ENCODE measurements around the gene XIAP.
A peak's percentile ranks its signal among the peaks of the same experiment; 100 is the strongest.
"Not testable (repeated sequence)": the region's sequence is repeated elsewhere in the genome, so short reads cannot be mapped to it uniquely, and the experiment has no call there.

XIAP gene

GRCh38 chrX:123859846-123860838, at the start of gene XIAP:
TSS of gene XIAP (plus strand) at chrX:123860053. CDS start at chrX:123885663, 25,610 bp downstream.
- DNase-seq: peak; percentile 65

- DNase-seq: no peak
Measured at GRCh38 chrX:123814343-123814742, 45.5 kb upstream of the XIAP start.

- DNase-seq: peak; percentile 54
Measured at GRCh38 chrX:123814934-123815394, 44.9 kb upstream of the XIAP start.

GRCh38 chrX:123817288-123817894, 42.5 kb upstream of the XIAP start:
- DNase-seq: no peak

DNA sequence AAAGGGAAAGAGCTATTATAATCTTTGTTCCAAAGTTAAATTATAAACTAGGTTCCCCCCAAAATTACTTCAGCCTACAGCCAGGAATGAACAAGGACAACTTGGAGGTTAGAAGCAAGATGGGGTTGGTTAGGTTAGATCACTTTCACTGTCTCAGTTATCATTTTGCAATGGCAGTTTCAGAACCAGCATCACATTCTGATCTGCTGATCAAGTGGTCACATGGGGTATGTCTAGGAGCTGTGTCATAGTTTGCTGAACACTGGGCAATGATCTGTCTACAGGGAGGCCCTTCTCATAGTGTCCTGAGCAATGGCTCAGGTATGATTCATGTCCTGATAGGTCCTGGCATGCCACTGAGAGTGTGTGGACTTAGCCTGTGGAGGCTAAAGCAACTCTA, 41.6 kb upstream of the XIAP start:
- no peak for DNase-seq

GRCh38 chrX:123822965-123823364, 36.9 kb upstream of the XIAP start:
- no peak for DNase-seq

- no peak for DNase-seq
Measured at GRCh38 chrX:123830309-123830708, 29.5 kb upstream of the XIAP start.

DNA sequence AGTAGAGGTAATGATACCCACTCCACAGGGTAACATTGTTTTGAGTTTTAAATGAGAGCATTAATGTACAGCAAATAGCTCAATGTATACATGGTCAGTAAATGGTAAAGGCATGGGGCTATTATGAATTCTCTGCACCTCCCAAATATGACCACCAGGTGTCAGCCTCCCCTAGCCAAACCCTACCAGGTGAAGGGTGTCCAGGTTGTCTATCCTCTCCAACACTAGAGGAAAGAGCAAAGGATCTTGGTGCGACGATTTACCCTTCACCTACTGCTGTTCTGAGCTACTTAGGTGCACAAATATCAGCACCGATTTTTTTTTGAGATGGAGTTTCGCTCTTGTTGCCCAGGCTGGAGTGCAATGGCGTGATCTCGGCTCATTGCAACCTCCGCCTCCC, 26.5 kb upstream of the XIAP start:
- no peak for DNase-seq

DNA sequence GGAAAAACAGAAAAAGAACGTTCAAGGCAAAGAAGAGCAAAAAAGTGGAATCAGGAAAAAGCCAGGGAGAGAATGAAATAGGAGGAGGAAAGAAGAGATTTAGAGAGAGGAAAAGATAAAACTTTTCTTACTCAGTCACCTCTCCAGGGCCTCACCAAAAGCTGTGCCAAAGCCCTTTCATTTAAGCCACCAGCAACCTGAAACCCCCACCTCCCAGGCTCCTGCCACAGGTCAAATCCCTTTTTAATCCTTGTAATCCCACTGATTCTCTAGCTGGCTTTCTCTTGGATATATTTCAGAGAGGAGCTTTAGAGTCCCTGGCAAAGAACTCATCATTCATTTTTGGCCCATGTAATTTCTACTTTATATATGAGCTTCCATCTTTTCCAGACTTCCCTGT, 25.7 kb upstream of the XIAP start:
- DNase-seq: no peak

DNA sequence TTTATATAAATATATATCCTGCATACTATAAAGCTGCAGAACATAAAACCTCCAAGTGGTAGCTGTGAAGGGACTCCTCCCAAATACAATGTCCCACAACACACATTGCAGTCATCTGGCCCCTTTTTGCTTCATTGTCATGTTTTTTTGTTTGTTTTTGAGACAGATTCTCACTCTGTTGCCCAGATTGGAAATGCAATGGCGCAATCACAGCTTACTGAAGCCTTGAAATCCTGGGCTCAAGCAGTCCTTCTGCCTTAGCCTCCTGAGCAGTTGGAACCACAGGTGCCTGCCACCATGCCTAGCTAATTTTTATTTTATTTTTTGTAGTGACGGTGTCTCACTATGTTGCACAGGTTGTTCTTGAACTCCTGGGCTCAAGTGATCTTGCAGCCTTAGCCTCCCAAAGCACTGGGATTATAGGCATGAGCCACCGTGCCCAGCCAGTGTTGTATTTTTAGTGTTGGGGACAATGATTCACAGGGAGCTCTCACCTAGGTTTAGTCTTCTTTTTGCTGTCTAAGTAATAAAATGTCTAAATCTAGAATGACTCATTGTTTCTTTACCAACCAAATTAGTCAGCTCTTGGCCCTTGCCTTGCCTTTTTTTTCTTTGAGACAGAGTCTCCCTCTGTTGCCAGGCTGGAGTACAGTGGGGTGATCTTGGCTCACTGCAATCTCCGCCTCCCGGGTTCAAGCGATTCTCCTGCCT, 24.0 kb upstream of the XIAP start:
- DNase-seq: no peak

DNA sequence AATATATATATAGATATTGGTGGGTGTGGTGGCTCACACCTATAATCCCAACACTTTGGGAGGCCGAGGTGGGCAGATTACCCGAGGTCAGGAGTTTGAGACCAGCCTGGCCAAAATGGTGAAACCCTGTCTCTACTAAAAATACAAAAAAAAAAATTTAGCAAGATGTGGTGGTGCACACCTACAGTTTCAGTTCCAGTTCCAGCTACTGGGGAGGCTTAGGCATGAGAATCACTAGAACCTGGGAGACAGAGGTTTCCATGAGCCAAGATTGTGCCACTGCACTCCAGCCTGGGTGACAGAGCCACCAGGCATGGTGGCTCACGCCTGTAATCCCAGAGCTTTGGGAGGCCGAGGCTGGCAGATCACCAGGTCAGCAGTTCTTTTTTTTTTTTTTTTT, 14.7 kb upstream of the XIAP start:
- DNase-seq: not testable (repeated sequence)

DNA sequence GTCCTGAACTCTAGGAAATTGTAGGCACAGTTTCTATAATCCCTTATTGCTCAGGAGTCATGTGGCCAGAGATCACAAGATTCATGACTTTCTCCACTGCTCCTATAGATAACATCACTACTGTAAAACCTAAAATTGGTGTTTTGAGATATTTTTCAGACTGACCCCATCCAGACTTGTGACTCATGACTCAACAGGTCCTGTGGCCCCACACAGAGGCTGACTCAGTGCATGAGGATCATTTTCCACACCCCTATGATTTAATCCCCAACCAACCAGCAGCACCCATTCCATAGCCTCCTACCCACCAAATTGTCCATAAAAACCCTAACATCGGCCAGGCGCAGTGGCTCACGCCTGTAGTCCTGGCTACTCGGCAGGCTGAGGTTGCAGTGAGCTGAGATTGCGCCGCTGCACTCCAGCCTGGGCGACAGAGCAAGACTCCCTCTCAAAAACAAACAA, 13.2 kb upstream of the XIAP start:
- DNase-seq: no peak

DNA sequence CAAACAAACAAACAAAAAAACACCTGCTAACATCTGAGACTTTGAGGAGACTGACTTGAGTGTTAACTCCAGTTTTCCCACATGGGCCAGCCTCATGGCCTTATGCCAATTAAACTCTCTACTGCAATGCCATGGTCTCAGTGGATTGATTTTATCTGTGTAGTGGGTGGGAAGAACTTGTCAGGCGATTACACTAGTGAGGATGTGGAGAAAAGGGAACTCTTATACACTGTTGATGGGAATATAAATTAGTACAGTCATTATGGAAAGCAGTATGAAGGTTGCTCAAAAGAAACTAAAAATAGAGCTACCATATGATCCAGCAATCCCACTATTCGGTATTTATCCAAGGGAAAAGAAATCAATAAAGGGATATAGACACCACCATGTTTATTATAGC, 12.8 kb upstream of the XIAP start:
- DNase-seq: no peak

DNA sequence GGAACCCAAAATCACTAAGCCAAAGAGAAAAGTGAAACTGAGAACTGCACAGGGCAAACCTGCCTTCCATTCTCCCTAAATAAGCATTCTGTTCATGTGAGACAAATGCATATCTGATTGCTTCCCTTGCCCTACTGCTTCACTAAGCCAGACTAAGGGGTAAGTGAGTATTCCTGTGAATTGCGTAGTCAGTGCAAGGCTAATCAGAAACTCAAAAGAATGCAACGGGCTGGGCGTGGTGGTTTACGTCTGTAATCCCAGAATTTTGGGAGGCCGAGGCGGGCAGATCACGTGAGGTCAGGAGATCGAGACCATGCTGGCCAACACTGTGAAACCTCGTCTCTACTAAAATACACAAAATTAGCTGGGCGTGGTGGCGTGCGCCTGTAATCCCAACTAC, 10.8 kb upstream of the XIAP start:
- DNase-seq: no peak

DNA sequence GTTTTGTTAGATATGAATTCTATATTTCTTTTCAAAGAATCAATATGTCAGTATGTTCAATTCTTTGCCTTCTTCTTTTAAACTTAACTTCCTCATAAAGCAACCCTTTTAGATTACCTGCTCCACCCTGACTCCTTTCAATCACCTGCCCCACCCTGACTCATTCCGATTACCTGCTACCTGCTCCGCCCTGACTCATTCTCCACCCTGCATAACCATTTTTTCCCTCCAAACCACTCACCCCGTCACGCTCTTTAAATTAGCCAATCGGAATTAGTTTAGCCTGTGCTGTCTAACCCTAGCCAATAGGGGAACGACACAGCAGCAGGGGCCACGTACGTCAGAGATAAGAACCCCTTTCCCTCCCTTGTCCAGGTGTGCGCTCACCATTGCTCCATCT, 9.9 kb upstream of the XIAP start:
- DNase-seq: not testable (repeated sequence)

DNA sequence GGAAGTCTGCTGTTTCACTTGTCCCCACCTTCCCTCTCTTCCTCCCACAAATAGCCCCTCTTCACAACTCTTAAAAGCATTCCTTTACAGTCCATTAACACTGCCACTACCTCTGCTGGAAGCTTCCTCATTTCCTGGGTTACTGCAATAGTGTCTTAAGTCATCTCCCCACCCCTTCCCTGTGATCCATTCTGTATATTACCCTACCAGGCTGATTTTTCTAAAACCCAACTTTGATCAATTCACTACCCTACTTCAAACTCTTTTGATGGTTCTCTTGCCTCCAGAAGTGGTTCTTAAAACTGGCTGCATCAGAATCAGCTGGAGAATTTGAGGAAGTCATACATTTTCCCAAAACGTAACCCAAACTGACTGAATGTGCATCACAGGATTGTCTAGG, 8.8 kb upstream of the XIAP start:
- DNase-seq: no peak

GRCh38 chrX:123854329-123854728, 5.5 kb upstream of the XIAP start:
- DNase-seq: no peak

GRCh38 chrX:123859409-123859845, 426 bp upstream of the XIAP start:
- DNase-seq: no peak

- no peak for DNase-seq
Measured at GRCh38 chrX:123860983-123861382, 1.1 kb downstream of the XIAP start.

- no peak for DNase-seq
Measured at GRCh38 chrX:123869488-123869887, 9.6 kb downstream of the XIAP start.

DNA sequence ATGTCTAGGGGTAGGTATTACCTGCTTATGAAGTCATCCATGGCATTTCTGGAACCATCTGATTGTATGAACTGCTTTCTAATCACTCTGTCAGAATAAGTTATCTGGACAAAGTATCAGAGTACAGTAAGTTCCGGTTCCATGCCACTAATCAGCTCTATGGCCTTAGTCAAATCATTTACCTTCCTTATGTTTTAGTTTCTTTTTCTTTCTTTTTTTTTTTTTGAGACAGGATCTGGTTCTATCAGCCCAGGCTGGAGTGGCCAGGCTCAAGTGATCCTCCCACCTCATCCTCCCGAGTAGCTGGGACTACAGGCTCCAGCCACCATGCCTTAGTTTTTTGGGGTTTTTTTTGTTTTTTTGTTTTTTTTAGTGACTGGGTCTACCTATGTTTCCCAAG, 11.5 kb downstream of the XIAP start:
- DNase-seq: no peak

DNA sequence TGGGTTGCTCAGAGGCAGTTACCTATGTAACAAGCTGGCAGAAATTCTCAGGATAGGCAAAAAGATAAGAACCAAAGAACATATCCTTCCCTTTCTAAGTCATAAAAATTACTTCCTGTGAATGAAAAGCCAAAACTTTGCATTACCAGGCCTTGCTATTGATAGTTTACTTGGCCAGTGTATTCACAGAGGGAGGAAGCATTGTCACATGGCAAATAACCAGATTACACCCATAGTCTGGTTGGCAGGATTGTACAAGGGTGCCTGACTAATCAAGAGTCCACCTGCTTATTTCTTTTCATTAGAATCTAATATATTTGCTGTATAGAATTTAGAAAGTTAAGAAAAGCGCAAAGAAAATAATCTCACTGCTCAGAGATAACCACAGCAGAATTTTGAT, 14.1 kb downstream of the XIAP start:
- DNase-seq: no peak

- DNase-seq: no peak
Measured at GRCh38 chrX:123876177-123876576, 16.3 kb downstream of the XIAP start.
